Measurements from ENCODE around the gene SESTD1. TPM values are rescaled to one million over a fixed set of nuclear protein-coding genes. Genes with fewer than 3 reads are reported as not detected.
A peak's percentile ranks its signal among the peaks of the same experiment; 100 is the strongest.

SESTD1 gene
- total RNA-seq, 1 experiment from 2014 or later: 16.6 TPM

DNA sequence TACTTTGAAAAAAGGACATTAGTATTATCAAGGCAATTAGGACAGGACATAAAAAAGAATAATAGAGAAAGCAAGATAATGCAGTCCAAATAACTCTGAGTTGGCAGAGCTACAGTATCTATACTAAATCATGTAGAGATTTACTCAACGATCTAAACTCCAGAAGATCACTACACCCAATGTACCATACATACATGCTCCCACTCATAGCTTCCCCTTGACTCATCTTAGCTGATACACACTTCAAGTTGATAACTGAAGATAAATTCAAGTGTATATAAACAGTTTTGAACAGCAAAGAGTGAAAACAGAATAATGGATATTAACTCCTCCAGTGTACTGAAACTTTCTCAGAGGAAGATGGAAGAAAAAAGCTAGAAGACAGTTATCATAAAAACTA, 78.5 kb downstream of the SESTD1 start:
- DNase-seq (ENCODE audit: low read depth): no peak

DNA sequence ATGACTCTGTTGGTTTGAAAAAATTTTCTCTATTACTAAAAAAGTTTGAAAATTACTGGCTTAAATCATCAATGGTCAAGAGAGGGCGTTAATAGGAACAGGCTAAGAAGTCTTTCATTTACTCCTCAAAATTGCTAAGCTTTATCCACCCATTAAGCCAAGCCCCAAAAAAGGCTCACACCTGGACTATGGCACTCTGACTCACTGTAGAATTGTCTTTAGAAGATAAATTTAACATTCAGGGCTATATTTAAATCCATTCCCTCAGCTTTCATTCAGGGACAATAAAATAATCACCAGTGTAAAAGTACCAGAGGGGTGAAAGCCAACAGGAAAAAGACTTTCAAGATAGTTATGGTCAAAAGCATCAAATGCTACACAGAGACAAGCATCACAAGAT, 80.0 kb downstream of the SESTD1 start:
- no peak for DNase-seq (ENCODE audit: low read depth)

DNA sequence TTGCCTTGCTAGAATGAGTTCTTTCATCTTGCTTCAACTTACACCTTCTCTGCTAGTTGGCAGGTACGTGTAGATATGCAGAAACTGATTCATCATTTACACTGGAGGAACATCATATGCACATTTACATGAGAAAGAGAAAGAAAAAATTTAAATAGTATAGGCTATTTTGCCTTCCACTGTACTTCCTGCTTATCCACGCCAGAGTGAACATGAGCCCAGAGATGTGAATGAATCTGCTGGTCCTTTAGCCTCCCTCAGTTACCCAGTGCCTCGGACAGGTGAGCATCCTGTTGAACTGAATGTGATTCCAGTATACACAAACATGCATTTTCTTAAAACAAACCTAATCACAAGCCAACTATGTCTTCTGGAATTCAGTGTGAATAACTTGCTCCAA, 83.6 kb downstream of the SESTD1 start:
- no peak for DNase-seq (ENCODE audit: low read depth)

DNA sequence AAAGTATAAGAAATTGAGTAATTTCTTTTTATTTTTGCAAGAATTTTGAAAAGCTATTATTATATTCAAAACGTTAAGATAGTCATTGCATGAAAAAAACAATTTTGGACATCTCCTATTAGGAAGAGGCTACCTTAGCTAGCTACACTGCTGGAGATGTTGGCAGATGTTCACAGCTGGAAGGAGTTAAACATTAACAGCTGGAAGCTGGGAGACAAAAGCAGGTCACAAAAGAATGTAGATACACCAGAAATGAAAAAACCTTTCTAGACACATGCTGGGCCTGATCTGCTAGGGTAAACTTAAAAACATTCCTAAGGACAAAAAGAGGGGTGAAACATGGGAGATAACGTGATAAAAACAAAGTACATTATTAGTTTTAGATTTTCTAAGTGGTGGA, 84.4 kb downstream of the SESTD1 start:
- no peak for DNase-seq (ENCODE audit: low read depth)

DNA sequence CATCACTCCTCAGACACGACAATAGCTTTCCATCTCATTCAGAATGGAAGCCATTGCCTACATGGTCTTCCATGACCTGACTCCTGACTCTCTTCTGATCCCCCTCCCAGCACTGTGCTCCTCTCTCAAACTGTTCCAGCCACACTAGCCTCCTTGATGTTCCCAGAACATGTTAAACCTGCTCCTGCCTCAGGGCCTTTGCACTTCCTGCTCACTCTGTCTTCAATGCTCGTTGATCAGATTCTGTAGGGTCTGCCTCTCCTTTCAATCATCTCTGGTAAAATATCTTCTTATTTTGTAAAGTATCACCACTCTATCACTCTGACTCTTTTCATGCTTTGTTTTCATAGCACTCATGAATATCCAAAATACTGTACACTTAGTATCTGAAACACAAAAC, 84.9 kb downstream of the SESTD1 start:
- DNase-seq (ENCODE audit: low read depth): no peak

DNA sequence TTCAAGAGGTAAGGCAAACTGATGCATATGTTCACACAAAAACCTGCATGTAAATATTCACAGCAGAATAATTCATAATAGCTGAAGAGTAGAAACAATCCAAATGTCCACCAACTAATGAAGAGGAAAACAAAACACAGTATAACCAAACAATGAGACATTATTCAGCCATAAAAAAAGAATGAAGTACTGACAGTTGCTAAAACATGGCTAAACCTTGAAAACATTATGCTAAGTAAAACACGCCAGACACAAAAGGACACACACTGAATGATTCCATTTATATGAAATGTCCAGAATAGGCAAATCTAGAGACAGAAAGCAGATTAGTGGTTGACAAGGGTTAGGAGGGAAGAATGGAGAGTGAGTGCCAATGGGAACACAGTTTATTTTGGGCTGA, 86.9 kb downstream of the SESTD1 start:
- DNase-seq (ENCODE audit: low read depth): no peak

DNA sequence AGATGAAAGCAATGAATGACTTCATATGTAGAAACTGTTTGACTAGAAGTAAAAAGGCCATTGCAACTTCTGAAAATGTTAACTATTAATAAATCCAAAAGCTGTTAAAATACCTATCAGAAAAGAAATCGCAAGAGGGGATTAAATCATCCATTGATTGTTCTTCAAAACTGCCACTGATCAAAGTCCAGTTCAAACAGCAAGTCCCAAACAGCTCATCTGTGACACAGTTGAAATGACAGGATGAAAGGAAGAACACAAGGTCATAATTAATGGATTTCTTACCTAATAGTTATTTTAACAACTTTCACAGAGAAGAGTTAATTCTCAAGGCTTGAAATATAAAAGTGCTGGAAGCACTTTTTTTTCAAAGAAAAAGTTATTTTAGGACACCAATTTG, 90.4 kb downstream of the SESTD1 start:
- no peak for DNase-seq (ENCODE audit: low read depth)

DNA sequence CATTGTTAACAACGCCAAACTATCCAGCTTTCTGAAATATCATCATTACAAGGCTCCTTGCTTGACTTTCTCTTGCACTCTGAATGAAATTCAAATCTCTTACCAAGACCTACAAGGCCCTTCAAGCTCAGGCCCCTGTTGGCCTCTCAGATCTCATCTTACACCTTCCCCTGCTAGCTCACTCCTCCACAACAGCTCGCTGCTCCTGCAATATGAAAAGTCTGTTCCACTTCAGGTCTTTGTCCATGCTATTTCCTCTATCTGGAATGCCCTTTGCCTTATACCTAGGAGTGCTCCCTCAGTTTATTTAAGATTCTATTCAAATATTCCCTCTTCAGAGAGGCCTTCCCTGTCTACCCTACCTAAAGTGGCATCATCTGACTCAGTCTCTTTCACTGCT, 91.7 kb downstream of the SESTD1 start:
- no peak for DNase-seq (ENCODE audit: low read depth)

DNA sequence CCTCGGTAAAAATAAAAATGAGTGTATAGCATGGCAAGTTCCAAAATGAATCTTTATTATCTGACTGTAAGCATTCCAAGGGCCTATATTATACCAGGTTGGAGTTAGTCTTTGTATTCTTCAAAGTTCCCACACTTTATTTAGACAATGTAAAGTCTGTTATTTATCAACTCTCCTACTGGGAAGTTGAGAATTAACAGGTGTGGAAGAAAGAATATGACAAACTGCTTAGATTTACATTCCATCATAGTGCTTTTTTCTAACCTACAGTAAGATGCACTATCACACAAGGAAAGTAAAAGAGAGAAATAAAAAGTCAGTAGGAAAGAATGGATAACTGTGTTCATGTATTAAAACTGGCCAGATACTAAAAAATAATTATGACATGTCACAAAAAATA, 93.3 kb downstream of the SESTD1 start:
- no peak for DNase-seq (ENCODE audit: low read depth)

DNA sequence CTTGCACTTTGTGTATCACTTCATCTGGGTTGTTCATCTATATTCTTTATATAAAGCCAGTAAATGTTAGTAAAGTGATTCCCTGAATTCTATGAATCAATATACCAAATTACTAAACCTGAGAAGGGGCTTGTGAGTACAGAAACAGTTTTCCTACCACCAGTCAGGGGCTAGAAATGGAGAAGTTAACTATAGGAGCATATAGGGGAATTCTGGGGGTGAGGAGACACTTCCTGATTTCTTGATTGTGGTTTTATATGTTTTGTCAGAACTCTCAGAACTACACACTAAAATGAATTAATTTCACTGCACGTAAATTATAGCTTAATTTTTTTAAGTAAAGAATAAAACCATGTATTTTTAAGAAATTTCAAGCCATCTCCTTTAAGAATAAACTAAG, 93.7 kb downstream of the SESTD1 start:
- no peak for DNase-seq (ENCODE audit: low read depth)

DNA sequence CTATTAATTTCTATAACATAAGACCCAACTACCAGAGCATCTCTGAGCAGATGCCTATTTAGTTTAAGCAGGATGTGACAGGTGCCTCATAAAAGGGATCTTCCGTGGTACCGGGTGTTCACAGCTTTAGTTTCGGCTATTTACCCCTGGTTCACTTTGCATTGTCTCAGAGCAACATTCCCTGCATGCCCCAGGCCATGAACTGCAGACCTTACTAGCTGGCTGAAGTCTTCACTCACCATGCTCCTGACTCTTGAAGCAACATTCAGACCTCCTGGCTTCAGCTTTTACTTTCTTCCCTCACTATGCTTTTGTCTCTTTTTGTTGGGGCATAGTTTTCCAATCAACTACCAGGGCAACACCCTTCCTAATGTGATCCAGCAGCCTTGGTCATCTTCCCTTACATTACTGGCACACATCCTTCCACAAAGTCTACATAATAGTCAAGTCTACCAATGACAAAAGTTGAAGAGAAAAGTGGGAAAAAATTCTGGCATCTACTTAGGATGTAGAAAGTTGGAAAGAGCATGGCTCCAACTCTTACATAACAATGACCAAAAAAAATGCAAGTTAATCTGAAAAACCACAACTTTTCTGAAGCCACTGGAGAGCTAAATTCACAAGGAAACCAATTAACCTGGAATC, 99.2 kb downstream of the SESTD1 start:
- DNase-seq (ENCODE audit: low read depth): no peak

DNA sequence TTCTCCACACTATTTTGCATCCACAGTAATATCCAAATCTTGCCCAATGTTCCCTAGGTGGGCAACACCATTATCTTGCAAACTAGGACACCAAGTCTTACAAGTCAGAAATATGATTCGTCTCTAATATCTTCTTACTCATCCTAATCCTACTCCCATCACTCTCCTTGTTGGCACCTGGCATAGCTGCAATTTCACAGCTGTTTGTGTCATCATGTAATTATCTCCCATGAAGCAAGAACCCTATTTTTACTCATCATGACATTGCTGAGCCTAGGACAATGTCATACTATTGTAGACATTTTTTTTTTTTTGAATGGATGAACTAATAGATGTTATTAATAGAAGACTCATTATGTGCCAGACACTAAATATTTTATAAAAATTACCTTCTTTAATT, 123.4 kb downstream of the SESTD1 start:
- DNase-seq (ENCODE audit: low read depth): no peak

DNA sequence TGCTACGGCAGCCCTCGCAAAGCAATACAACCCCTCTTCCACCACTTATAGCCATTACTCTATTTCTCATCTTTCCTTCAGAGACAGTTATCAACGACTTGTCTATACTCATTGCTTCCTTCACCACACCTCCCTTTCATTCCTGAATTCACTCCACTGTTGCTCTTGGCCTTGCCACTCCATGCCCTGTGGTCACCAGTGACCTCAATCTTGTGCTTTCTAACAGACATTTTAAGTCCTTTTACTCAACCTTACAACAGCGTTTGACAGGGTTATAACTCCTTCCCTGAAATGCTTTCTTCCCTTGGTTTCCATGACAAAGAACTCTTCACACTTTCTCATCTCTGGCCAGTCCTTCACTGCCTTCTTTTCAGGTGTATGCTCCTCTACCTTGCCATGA, 124.1 kb downstream of the SESTD1 start:
- DNase-seq (ENCODE audit: low read depth): no peak

DNA sequence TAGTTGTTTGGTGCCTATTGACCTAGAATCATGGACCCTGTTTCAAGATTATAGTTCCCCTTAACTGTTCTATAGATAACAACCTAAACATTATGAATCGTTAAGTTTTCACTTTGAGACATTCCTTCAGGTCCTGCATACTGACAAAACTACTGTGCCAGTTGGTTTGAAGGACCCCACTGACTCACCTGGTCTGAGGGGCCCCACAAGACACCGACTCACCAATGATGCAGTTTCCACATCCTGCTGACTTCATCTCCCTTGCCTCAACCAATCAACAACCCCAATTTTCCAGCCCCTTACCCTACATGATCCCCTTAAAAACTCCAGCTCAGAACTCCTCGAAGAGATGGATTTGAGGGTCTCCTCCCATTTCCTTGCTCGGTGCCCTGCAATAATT, 125.1 kb downstream of the SESTD1 start:
- peak; percentile 7 for DNase-seq (ENCODE audit: low read depth)

DNA sequence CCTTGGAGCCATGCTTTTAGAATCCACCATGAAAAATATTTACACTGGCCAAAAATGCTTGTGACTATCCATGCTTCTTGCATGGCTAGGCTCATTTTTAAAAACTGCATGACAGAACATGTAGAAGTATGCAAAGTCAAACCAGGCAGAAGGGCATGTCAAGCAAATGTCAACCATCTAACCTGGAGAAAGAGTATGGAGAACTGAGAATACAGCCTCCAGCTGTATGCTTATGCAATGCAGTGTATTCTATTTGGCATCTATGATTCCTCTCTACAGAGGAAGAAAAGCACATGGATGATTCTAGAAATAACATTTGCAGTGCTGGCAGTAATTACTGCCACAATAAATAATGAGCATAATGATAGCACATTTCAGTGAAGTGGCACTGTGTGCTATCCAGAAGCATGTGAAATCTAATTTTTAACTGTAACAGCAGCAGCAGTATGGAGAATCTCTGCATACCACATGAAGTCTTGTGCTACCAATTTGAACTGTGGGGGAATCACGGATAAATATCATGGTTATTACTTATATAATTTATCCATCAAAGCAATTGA, 127.4 kb downstream of the SESTD1 start:
- DNase-seq (ENCODE audit: low read depth): no peak

DNA sequence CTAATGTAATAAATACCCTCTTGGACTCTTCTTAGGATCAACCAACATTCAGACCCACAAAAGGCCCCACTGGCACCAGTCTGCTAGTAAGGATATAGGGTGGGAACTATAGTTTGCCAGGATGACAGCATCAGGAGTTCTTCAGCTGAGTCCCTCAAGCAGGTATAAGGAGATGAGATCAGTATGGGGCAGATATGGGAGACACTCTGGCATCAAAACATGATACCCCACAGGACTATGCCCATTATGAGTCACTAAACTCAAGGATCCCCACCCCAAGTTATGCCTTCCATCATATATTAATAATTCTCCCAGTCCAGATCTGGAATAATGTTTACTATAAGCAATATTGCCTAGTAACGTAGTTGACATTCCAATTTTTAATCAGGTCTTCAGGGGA, 131.6 kb downstream of the SESTD1 start:
- no peak for DNase-seq (ENCODE audit: low read depth)

DNA sequence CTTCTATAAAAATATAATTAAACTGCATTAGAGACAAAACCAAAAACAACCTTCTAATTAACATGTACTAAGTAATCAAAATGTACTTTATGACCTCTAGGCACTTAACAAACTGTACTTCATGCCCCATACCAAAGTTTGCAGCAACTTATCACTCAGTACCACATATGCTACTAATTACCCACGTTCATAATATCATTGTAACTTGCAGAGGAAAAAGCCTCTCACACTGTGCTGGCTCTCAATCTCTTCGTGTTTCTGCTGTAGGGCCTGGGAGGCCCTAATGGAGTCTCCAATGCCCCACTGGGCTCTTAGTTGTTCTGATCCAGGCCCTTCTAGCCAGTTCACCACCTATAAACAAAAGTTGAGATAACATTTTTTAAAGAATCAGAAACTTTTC, 132.6 kb downstream of the SESTD1 start:
- DNase-seq (ENCODE audit: low read depth): no peak

DNA sequence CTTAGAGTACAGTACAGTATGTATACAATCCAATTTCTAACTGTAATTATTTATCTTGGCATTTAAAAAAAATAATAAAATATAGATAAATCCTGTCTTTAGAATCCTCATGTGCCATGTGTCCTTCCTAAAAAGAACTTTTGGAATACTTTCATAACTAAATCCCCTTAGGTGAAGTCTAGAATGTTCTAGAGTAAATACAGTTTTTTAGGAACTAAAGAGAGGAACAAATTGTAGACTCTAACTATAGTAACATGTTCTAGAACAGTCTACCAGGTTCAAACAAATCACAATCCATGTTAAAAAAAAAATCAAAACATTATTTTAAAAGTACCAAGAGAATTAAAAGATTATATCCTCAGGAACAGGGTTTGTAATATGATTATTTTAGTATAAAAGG, 134.1 kb downstream of the SESTD1 start:
- no peak for DNase-seq (ENCODE audit: low read depth)

DNA sequence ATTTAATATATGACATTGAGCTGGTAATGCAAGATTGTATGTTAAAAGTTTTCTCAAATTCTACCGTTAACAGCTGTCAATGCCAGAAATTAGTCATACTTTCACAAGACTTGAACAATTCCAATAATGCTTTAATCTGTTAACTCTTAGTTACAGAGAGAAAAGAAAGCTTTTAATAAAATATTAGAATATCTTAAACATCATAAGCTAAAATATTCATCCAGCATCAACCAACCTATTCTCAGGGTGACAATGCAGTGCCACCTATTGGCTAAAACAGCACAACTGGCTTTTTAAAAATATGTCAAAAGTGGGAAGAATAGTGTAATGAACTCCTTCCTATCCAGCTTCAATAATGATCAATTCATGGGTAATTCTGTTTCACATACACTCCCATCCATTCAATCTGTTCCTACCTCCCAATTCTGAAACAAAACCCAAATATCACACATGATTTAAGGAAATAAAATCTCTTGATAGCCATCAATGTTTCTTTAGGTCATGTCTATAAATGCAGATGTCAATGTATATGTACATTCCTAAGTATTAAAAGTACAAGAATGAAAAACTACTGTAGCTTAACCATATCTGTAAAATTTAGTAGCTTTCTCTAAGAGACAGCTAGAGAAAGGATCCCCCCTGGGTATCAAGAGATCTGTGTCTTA, 134.9 kb downstream of the SESTD1 start:
- DNase-seq (ENCODE audit: low read depth): no peak

DNA sequence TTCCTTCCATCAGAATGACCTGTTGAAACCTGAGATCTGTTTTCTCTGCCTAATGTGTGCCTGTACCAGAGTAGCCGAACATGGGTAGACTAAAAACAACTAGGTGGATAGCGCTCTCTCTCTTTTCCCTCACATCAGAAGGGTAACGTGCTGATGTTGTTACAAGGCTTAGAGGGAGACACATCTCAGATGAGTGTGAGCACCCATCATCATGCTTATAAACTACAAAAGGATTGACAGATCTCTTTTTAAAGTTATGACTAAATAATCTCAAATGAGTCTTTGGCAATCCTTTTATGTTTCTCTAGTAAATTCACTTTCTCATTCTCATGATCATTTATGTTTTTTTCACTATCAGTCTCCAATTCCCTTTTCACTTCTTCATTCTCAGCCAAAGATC, 139.2 kb downstream of the SESTD1 start:
- no peak for DNase-seq (ENCODE audit: low read depth)

DNA sequence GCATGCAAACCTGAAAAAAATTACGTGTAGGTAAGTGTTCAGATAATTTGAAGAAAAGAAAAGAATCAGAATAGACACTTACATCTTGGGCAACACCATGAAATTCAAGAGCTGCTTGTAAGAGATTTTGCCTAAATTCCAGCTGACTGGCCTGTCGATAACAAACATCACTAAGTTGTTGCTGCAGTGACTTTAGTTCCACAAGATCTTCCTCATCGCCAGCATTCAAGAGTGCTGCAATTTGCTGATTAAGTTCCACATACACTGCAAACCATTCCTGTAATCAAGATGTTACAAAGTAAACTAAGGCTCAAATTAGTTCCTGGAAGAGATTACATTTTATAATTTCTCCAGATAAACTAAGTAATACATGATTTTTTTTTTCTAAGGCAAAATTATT, 140.3 kb downstream of the SESTD1 start:
- DNase-seq (ENCODE audit: low read depth): no peak

DNA sequence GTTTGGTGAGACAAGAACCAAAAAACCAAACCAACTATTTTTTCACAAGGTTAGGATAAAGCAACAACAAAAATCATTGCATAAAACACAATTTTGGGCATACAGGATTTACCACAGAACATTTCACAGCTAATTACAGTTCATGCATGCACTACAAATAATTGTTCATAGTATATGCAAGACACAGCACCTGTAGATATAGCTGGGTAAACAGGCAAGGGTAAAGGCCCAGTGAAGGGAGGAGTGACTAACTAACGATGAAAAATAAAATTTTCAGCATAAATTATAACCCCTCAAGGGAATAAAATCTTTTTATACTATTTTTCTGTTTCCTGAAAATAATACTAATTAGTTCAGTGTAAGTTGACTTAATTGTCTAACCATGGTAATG, 141.4 kb downstream of the SESTD1 start:
- DNase-seq (ENCODE audit: low read depth): no peak

DNA sequence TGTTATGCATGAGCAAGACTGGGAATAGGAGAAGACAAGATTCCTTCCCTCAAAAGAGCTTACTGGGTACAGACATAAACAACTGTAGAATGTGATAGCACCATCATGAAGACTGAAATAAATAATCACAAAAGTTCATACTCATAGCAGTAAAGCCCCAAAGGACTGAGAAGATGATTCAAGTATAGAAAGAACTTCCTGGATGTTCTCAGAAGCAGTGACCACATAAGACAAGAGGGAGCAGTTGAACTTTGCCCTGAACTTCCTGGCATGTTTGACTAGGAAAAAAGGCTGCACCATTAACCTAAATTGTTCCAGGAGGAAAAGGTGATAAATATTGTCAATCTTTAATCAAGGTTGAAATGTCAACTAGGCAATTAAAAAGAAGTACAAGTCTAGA, 156.9 kb downstream of the SESTD1 start:
- DNase-seq (ENCODE audit: low read depth): no peak
